GM18499 (cell line): Measurements from ENCODE around the gene IGFBP7.

Experiments used
- ATAC-seq: cut with Tn5 transposase; IDR thresholded peaks from one replicate; pipeline ENCODE4 v1.9.1; 2021; ENCODE audit warnings: moderate number of reproducible peaks; ENCODE audit not compliant: insufficient read depth, unreplicated experiment

Gene IGFBP7

GRCh38 chr4:57131849-57132742, 21.9 kb upstream of the IGFBP7 start:
- no peak for ATAC-seq

GRCh38 chr4:57129477-57129876, 19.3 kb upstream of the IGFBP7 start:
- ATAC-seq, result no peak

GRCh38 chr4:57127361-57127760, 17.2 kb upstream of the IGFBP7 start:
- no peak for ATAC-seq

GRCh38 chr4:57125996-57126395, 15.8 kb upstream of the IGFBP7 start:
- ATAC-seq, result no peak

- ATAC-seq, result no peak
Observed at GRCh38 chr4:57124145-57124544, 14.0 kb upstream of the IGFBP7 start.

GRCh38 chr4:57122959-57123358, 12.8 kb upstream of the IGFBP7 start:
- no peak for ATAC-seq

- ATAC-seq, result no peak
Observed at GRCh38 chr4:57119054-57119651, 9.0 kb upstream of the IGFBP7 start.

- no peak for ATAC-seq
Observed at GRCh38 chr4:57117491-57117890, 7.3 kb upstream of the IGFBP7 start.

GRCh38 chr4:57116245-57116644, 6.1 kb upstream of the IGFBP7 start:
- ATAC-seq, result no peak

GRCh38 chr4:57114973-57115372, 4.8 kb upstream of the IGFBP7 start:
- no peak for ATAC-seq

GRCh38 chr4:57113870-57114269, 3.7 kb upstream of the IGFBP7 start:
- no peak for ATAC-seq

GRCh38 chr4:57110640-57111511, 691 bp upstream of the IGFBP7 start:
- no peak for ATAC-seq

GRCh38 chr4:57109411-57109846, 756 bp downstream of the IGFBP7 start:
- ATAC-seq, result no peak

- no peak for ATAC-seq
Observed at GRCh38 chr4:57106181-57106580, 4.0 kb downstream of the IGFBP7 start.

GRCh38 chr4:57104706-57105560, 5.3 kb downstream of the IGFBP7 start:
- no peak for ATAC-seq

GRCh38 chr4:57103051-57103450, 7.1 kb downstream of the IGFBP7 start:
- ATAC-seq, result no peak

- ATAC-seq, result no peak
Observed at GRCh38 chr4:57102050-57102624, 8.0 kb downstream of the IGFBP7 start.

- no peak for ATAC-seq
Observed at GRCh38 chr4:57100979-57101651, 9.1 kb downstream of the IGFBP7 start.

GRCh38 chr4:57099363-57099762, 10.8 kb downstream of the IGFBP7 start:
- ATAC-seq, result no peak
